Measurements from ENCODE around the gene ZNF431.

DNA sequence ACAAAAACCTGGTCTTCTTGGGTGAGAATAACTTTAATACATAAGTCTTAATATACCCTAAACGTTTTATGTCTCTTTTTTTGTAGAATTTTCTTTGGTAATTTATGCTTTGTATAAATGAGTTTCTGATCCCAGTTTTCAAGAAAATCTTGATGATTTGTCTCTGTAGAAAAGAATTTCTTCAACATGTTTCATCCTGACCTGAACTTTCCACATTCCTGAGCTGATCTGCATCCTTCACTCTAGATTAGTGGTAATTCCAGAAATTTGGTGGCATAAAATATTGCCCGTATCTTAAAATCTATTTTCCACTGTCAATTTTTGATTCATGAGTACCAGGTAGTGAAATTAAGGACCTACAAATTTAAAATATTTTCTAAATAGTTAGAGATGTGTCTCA, 43.5 kb upstream of the ZNF431 start:
- TF ChIP-seq, protein P1, sequence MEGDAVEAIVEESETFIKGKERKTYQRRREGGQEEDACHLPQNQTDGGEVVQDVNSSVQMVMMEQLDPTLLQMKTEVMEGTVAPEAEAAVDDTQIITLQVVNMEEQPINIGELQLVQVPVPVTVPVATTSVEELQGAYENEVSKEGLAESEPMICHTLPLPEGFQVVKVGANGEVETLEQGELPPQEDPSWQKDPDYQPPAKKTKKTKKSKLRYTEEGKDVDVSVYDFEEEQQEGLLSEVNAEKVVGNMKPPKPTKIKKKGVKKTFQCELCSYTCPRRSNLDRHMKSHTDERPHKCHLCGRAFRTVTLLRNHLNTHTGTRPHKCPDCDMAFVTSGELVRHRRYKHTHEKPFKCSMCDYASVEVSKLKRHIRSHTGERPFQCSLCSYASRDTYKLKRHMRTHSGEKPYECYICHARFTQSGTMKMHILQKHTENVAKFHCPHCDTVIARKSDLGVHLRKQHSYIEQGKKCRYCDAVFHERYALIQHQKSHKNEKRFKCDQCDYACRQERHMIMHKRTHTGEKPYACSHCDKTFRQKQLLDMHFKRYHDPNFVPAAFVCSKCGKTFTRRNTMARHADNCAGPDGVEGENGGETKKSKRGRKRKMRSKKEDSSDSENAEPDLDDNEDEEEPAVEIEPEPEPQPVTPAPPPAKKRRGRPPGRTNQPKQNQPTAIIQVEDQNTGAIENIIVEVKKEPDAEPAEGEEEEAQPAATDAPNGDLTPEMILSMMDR (IDR thresholded peaks at IDR 0.05), result no peak
- no peak for TF ChIP-seq POLR2A (IDR thresholded peaks at IDR 0.05)

All from lower leg skin (tissue), 3 donors.